HEK293T (cell line): Measurements from ENCODE around the gene RIPOR2.

ENCODE experiments used
- CTCF ChIA-PET: fragments of 350-600 bp; formaldehyde crosslinking; extraction: SDS; loops from one replicate; lab custom pipeline; 2021; ENCODE audit warnings: antibody characterized with exemption, inconsistent platforms; lab: Yijun Ruan, JAX
- POLR2A ChIA-PET: fragments of 350-600 bp; formaldehyde crosslinking; extraction: SDS; loops from one replicate; lab custom pipeline; 2020; ENCODE audit warnings: antibody characterized with exemption, inconsistent platforms; lab: Yijun Ruan, JAX
- DNase-seq: peaks from one replicate; pipeline ENCODE4 v3.0.0; 2012; ENCODE audit warnings: mixed read lengths; ENCODE audit errors: extremely low spot score
- ARNT ChIP-seq: fragments of 450-650 bp; IDR thresholded peaks from 2 replicates; pipeline ENCODE4 v1.6.1; 2017; ENCODE audit warnings: mild to moderate bottlenecking
- BHLHE40 ChIP-seq: fragments of 450-650 bp; IDR thresholded peaks from 2 replicates; pipeline ENCODE4 v1.6.1; 2016; ENCODE audit warnings: mild to moderate bottlenecking, moderate library complexity, borderline replicate concordance
- CTBP1 ChIP-seq: fragments of 450-650 bp; IDR thresholded peaks from 2 replicates; pipeline ENCODE4 v1.6.1; 2016; ENCODE audit warnings: borderline replicate concordance
- ELF4 ChIP-seq: fragments of 450-650 bp; IDR thresholded peaks from 2 replicates; pipeline ENCODE4 v1.6.1; 2017; ENCODE audit warnings: antibody characterized with exemption
- FOXA1 ChIP-seq: fragments of 450-650 bp; IDR thresholded peaks from 2 replicates; pipeline ENCODE4 v1.6.1; 2016; ENCODE audit warnings: mild to moderate bottlenecking
- FOXK2 ChIP-seq: fragments of 450-650 bp; IDR thresholded peaks from 2 replicates; pipeline ENCODE4 v1.6.1; 2016; ENCODE audit warnings: mild to moderate bottlenecking
- FOXM1 ChIP-seq: fragments of 450-650 bp; IDR thresholded peaks from 2 replicates; pipeline ENCODE4 v1.6.1; 2017; ENCODE audit warnings: mild to moderate bottlenecking, borderline replicate concordance
- HDGF ChIP-seq: fragments of 450-650 bp; IDR thresholded peaks from 2 replicates; pipeline ENCODE4 v1.6.1; 2017; ENCODE audit warnings: antibody characterized with exemption, borderline replicate concordance
- L3MBTL2 ChIP-seq: fragments of 450-650 bp; conservative IDR thresholded peaks from 2 replicates; pipeline ENCODE4 v1.6.1; 2016; ENCODE audit warnings: mild to moderate bottlenecking
- LEF1 ChIP-seq: fragments of 450-650 bp; IDR thresholded peaks from 2 replicates; pipeline ENCODE4 v1.6.1; 2017; ENCODE audit warnings: mild to moderate bottlenecking, borderline replicate concordance
- NFRKB ChIP-seq: fragments of 450-650 bp; IDR thresholded peaks from 2 replicates; pipeline ENCODE4 v1.6.1; 2016; ENCODE audit warnings: mild to moderate bottlenecking, moderate library complexity
- SP1 ChIP-seq: fragments of 450-650 bp; IDR thresholded peaks from 2 replicates; pipeline ENCODE4 v1.6.1; 2017
- SUZ12 ChIP-seq: fragments of 450-650 bp; IDR thresholded peaks from 2 replicates; pipeline ENCODE4 v1.6.1; 2016; ENCODE audit warnings: mild to moderate bottlenecking
- TARDBP ChIP-seq: fragments of 450-650 bp; IDR thresholded peaks from 2 replicates; pipeline ENCODE4 v1.6.1; 2016
- ZNF384 ChIP-seq: fragments of 450-650 bp; IDR thresholded peaks from 2 replicates; pipeline ENCODE4 v1.6.1; 2016
- TF ChIP-seq, protein P1 (sequence below): fragments of 450-650 bp; IDR thresholded peaks from 2 replicates; pipeline ENCODE4 v1.6.1; 2016

The RIPOR2 gene

DNA sequence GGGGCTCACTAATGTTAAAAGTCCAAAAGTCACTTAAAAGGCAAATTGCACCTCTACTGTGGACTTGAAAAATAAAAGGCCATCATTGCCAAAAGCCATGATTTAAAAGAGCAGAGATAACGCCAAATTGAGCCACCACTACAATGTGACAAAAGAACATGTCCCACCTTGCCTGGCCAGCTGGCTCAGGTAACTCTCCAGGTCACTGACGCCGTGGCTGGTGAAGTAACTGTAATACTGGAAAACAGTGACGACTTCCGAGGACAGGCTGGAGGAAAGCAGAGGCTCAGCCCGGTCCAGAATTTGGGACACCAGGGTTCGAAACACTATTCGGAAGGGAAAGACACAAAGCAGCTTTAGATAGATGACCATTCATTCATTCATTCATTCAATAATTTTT is 107.8 kb downstream of the RIPOR2 start:
- ChIA-PET CTCF (no interaction called here), POLR2A (no interaction called here)
- TF ChIP-seq SP1 = no peak
- TF ChIP-seq FOXM1 = no peak
- no peak for TF ChIP-seq L3MBTL2
- TF ChIP-seq, protein P1, sequence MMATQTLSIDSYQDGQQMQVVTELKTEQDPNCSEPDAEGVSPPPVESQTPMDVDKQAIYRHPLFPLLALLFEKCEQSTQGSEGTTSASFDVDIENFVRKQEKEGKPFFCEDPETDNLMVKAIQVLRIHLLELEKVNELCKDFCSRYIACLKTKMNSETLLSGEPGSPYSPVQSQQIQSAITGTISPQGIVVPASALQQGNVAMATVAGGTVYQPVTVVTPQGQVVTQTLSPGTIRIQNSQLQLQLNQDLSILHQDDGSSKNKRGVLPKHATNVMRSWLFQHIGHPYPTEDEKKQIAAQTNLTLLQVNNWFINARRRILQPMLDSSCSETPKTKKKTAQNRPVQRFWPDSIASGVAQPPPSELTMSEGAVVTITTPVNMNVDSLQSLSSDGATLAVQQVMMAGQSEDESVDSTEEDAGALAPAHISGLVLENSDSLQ = no peak
- TF ChIP-seq SUZ12 = no peak
- TF ChIP-seq NFRKB = no peak
- no peak for TF ChIP-seq FOXK2
- no peak for DNase-seq

DNA sequence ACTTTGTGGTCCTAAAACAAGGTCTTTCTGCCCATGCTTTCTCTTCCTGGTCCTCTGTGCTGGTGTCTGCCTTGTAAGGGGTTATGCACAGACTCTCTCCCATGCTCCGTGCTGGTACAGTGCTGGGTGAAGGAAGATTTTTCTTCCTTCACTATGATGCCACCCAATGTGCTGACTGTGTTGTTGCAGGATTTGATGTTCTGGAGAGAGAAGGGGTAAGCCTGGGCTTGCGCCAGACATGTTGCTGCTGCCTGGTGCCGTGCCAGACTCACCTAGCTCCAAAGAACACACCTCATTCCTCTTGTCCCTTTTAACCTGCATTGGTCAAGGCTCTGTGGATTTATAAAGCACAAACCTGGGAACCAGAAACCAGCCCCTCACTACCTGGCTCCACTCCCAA is 108.6 kb downstream of the RIPOR2 start:
- DNase-seq = no peak
- TF ChIP-seq TARDBP (no peak), ZNF384 (no peak), FOXK2 (no peak), ELF4 (no peak), ARNT (no peak), SP1 (no peak), L3MBTL2 (no peak), NFRKB (no peak), HDGF (no peak), FOXA1 (no peak), CTBP1 (no peak), SUZ12 (no peak), FOXM1 (no peak), LEF1 (no peak), BHLHE40 (no peak)
- TF ChIP-seq, protein P1 = no peak
- CTCF ChIA-PET = no interaction called here
- POLR2A ChIA-PET = no interaction called here

DNA sequence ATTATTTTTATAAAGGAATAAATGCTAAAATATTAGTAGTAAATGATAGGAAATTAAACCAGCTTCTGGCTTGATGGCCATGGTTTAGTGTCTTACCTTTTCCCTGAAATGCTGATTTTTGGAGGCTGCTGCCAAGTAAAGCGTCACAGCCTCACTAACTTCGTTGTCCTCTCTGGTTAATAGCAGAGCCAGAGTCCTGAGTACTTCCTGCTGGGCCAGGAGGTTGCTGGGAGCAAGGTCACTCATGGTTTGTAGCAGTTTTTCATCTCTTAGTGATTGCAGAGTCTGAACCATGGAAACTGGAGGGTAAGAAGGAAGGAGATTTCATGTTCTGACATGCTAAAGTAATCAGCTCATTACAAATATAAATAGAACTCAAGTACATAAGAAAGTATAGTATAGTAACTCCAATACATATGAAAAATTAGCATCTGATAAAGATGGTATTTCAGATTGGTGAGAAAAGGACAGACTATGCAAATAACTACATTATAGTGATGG is 110.6 kb downstream of the RIPOR2 start:
- DNase-seq = no peak
- ChIA-PET POLR2A (no interaction called here), CTCF (no interaction called here)
- no peak for TF ChIP-seq FOXM1
- no peak for TF ChIP-seq L3MBTL2
- TF ChIP-seq HDGF = no peak
- no peak for TF ChIP-seq FOXK2
- no peak for TF ChIP-seq SUZ12
- TF ChIP-seq SP1 = no peak
- no peak for TF ChIP-seq TARDBP
- no peak for TF ChIP-seq ELF4
- TF ChIP-seq ZNF384 = no peak

DNA sequence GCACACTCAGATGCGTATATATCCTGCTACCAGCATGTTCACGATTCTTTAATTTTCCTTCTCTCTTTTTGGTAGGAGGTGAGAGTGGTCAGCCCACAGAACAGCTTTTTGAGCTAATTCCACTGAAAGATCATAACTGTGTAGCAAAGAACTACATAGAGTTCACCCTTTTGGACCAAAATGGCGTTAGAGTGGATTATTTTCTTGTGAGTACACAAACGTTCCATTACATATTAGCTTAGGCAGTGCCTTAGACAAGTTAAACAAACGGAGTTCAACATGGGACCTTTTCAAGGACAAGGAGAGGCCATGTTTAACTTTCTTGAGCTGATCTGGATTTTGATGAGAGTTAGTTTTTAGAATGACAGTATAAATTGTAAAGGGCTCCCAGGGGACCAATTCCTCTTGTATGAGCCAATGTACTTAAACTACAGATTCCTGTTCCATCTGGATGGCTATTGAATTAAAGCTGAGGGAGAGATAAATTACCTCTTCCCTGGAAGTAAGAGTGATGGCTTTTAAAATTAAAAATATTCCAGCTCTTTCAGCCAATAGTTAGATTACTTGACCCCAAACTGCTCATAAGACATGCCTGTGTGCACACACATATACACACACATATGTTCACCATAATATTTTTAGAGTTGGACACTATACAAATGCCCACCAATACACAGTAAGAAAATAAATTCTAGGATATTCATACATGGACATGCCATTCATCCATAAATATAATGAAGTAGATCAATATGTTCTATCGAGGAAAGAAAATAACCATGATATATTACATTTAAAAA is 111.4 kb downstream of the RIPOR2 start:
- no peak for DNase-seq
- POLR2A ChIA-PET = no interaction called here

DNA sequence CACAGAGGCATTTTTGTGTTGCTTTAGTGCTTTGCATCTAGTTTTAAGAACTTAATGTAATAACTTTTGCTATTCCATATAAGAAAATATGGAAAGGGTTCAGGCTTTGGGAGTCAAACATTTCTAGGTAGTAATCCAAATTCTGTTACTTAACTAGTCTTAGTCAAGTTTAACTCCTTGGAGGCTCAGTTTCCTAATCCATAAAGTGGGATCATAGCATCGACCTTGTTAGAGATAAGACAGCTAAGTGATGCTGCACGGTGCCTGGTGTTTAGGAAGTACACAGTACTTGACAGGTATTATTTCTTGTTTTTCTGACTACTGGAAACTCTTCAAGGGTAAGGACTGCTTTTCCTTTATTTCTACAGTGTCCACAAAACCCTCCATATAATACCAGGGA is 112.6 kb downstream of the RIPOR2 start:
- no peak for TF ChIP-seq TARDBP
- no peak for TF ChIP-seq BHLHE40
- no peak for TF ChIP-seq SUZ12
- no peak for TF ChIP-seq ZNF384
- TF ChIP-seq FOXM1 = no peak
- TF ChIP-seq ELF4 = no peak
- no peak for TF ChIP-seq HDGF
- TF ChIP-seq CTBP1 = no peak
- no peak for TF ChIP-seq SP1
- no peak for TF ChIP-seq LEF1
- TF ChIP-seq NFRKB = no peak
- TF ChIP-seq FOXK2 = no peak
- TF ChIP-seq L3MBTL2 = no peak
- TF ChIP-seq, protein P1 = no peak
- TF ChIP-seq ARNT = no peak
- TF ChIP-seq FOXA1 = no peak
- POLR2A ChIA-PET = interaction anchor here (0.9 kb wide), 1 partner anchor 328 kb away, joined by 3 read pairs; the partner anchor contains the start of gene ALDH5A1
- CTCF ChIA-PET = no interaction called here
- no peak for DNase-seq

More for the DNA sequence above, 111.4 kb downstream of the RIPOR2 start:
- TF ChIP-seq ARNT = no peak
- TF ChIP-seq SUZ12 = no peak
- TF ChIP-seq NFRKB = no peak
- TF ChIP-seq L3MBTL2 = no peak
- TF ChIP-seq LEF1 = no peak
- no peak for TF ChIP-seq FOXM1
- TF ChIP-seq BHLHE40 = no peak
- no peak for TF ChIP-seq FOXA1
- TF ChIP-seq, protein P1 = no peak
- no peak for TF ChIP-seq ZNF384
- no peak for TF ChIP-seq SP1
- no peak for TF ChIP-seq ELF4
- no peak for TF ChIP-seq TARDBP
- no peak for TF ChIP-seq CTBP1
- TF ChIP-seq HDGF = no peak
- CTCF ChIA-PET = interaction anchor here (0.6 kb wide), 1 partner anchor 633 kb away, joined by 3 read pairs; no protein-coding TSS in a partner anchor

DNA sequence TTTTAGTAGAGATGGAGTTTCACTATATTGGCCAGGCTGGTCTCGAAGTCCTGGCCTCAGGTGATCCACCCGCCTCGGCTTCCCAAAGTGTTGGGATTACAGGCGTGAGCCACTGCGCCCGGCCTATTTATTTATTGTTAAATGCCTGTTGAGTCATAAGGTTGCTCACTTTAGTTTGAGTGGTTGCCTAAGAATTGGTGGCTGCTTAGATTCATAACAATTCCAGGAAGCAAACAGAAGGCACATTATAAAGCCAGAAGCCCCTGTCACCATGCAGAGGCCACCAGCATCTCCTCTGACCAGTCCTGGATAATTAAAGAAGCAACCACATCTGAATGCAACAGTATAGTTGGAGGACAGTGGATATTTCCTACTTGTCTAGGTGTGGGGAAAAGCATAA is 113.1 kb downstream of the RIPOR2 start:
- POLR2A ChIA-PET = interaction anchor here (0.9 kb wide), 1 partner anchor 328 kb away, joined by 3 read pairs; the partner anchor contains the start of gene ALDH5A1
- CTCF ChIA-PET = no interaction called here
- TF ChIP-seq SUZ12 (no peak), FOXA1 (no peak)
- DNase-seq = no peak
